K562 (cell line): ENCODE measurements around the gene KAZN. TPM values are rescaled to one million over a fixed set of nuclear protein-coding genes. Genes with fewer than 3 reads are reported as not detected.

ENCODE experiments used
- ADNP ChIP-seq: fragments of 200-800 bp; sonication (Bioruptor generic); IDR thresholded peaks from 2 replicates; pipeline ENCODE4 v1.6.1; 2016; ENCODE audit warnings: missing genetic modification characterization, missing compliant biosample characterization
- C11orf30 ChIP-seq: fragments of 450-650 bp; IDR thresholded peaks from 2 replicates; pipeline ENCODE4 v1.6.1; 2016; ENCODE audit warnings: low read depth, mild to moderate bottlenecking
- CBX1 ChIP-seq: sonication (generic); IDR thresholded peaks from 2 replicates; pipeline ENCODE4 v1.6.1; 2016; ENCODE audit warnings: antibody characterized with exemption, low read depth, mild to moderate bottlenecking
- CBX8 ChIP-seq: fragments of 200-600 bp; sonication (generic); IDR thresholded peaks from 2 replicates; pipeline ENCODE4 v1.6.1; 2012; ENCODE audit warnings: borderline replicate concordance, mixed run types, low read depth, mild to moderate bottlenecking, moderate library complexity, mixed read lengths, low read length, control low read depth, inconsistent platforms; ENCODE audit not compliant: poor library complexity, severe bottlenecking; ENCODE audit errors: extremely low read depth
- CREB1 ChIP-seq, 2 experiments: sonication (generic) in 1 of 2; formaldehyde crosslinking in 1 of 2; IDR thresholded peaks; 2 replicates each; pipeline versions ENCODE4 v1.6.1 to v1.8.0; 2012 to 2022; ENCODE audit warnings: inconsistent platforms in 1 of 2, mild to moderate bottlenecking in 1 of 2, missing genetic modification reagents in 1 of 2, moderate library complexity in 1 of 2
- DDX20 ChIP-seq: fragments of 450-650 bp; IDR thresholded peaks from 2 replicates; pipeline ENCODE4 v1.6.1; 2016; ENCODE audit warnings: missing genetic modification characterization, low read depth, mild to moderate bottlenecking, missing compliant biosample characterization, moderate library complexity
- DLX4 ChIP-seq: fragments of 250-450 bp; sonication (Bioruptor Pico); IDR thresholded peaks from 2 replicates; pipeline ENCODE4 v1.6.1; 2021; ENCODE audit warnings: mild to moderate bottlenecking
- GATAD2A ChIP-seq: fragments of 450-650 bp; IDR thresholded peaks from 2 replicates; pipeline ENCODE4 v1.6.1; 2017
- HIVEP1 ChIP-seq: fragments of 250-450 bp; sonication (Bioruptor Pico); IDR thresholded peaks from 2 replicates; pipeline ENCODE4 v1.4.0; 2020; ENCODE audit warnings: mild to moderate bottlenecking
- ILK ChIP-seq: fragments of 450-650 bp; IDR thresholded peaks from 2 replicates; pipeline ENCODE4 v1.6.1; 2016; ENCODE audit warnings: missing genetic modification characterization, low read depth, mild to moderate bottlenecking, missing compliant biosample characterization, moderate library complexity, borderline replicate concordance
- MIER1 ChIP-seq: fragments of 450-650 bp; IDR thresholded peaks from 2 replicates; pipeline ENCODE4 v1.6.1; 2016; ENCODE audit warnings: antibody characterized with exemption, mild to moderate bottlenecking, low read depth
- MXI1 ChIP-seq: IDR thresholded peaks from 2 replicates; pipeline ENCODE4 v1.6.1; 2011; ENCODE audit warnings: low read depth, mild to moderate bottlenecking, improper control_type of control experiment, low read length
- NBN ChIP-seq: fragments of 450-650 bp; IDR thresholded peaks from 2 replicates; pipeline ENCODE4 v1.6.1; 2016; ENCODE audit warnings: low read depth, mild to moderate bottlenecking
- NEUROD1 ChIP-seq: fragments of 150-350 bp; IDR thresholded peaks from 2 replicates; pipeline ENCODE4 v1.6.1; 2014; ENCODE audit warnings: borderline replicate concordance, low read length, low read depth; ENCODE audit not compliant: partially characterized antibody
- PKNOX1 ChIP-seq: fragments of 450-650 bp; IDR thresholded peaks from 2 replicates; pipeline ENCODE4 v1.6.1; 2016
- POLR3G ChIP-seq: IDR thresholded peaks from 2 replicates; pipeline ENCODE4 v1.6.1; 2011; ENCODE audit not compliant: insufficient read length, insufficient replicate concordance; ENCODE audit errors: extremely low read depth
- RBM15 ChIP-seq: fragments of 200-400 bp; formaldehyde crosslinking; IDR thresholded peaks from 2 replicates; pipeline ENCODE4 v1.6.1; 2018; ENCODE audit warnings: mild to moderate bottlenecking, low read length, moderate library complexity; ENCODE audit not compliant: insufficient read depth
- SPI1 ChIP-seq: IDR thresholded peaks from 2 replicates; pipeline ENCODE4 v1.6.1; 2011; ENCODE audit warnings: low read depth, low read length, control low read depth, borderline replicate concordance
- SRSF7 ChIP-seq: fragments of 200-400 bp; formaldehyde crosslinking; optimal IDR thresholded peaks from 2 replicates; pipeline ENCODE3; 2017; ENCODE audit warnings: mild to moderate bottlenecking, low read depth, low read length
- TARDBP ChIP-seq: fragments of 450-650 bp; IDR thresholded peaks from 2 replicates; pipeline ENCODE4 v1.6.1; 2016
- ZBTB2 ChIP-seq: fragments of 450-650 bp; IDR thresholded peaks from 2 replicates; pipeline ENCODE4 v1.6.1; 2016; ENCODE audit warnings: antibody characterized with exemption
- ZBTB7A ChIP-seq: IDR thresholded peaks from 2 replicates; pipeline ENCODE4 v1.6.1; 2011; ENCODE audit warnings: low read depth, mild to moderate bottlenecking, low read length, moderate library complexity, borderline replicate concordance; ENCODE audit not compliant: control insufficient read depth
- ZFX ChIP-seq: sonication (generic); formaldehyde crosslinking; IDR thresholded peaks from 2 replicates; pipeline ENCODE4 v1.8.0; 2022; ENCODE audit warnings: mild to moderate bottlenecking, missing genetic modification reagents, moderate library complexity
- ZNF695 ChIP-seq: fragments of 450-650 bp; formaldehyde crosslinking; IDR thresholded peaks from 2 replicates; pipeline ENCODE4 v1.4.0; 2020; ENCODE audit warnings: mild to moderate bottlenecking, moderate library complexity
- ZNF780A ChIP-seq: fragments of 250-450 bp; sonication (Bioruptor Pico); IDR thresholded peaks from 2 replicates; pipeline ENCODE4 v1.5.0; 2021; ENCODE audit warnings: mild to moderate bottlenecking
- polyA plus RNA-seq, 8 experiments: library from polyadenylated mRNA; depleted of rRNA in 4 of 8; stranded (reverse) in 5 of 8; unstranded in 3 of 8; fragments of >200 nt; fragmentation: Nextera tagmentation in 2 of 8; fragmentation: Illumina TruSeq in 1 of 8; extraction: Ambion mirVana in 2 of 8; extraction: Trizol in 1 of 8; gene quantifications; 2 replicates each; pipeline versions ENCODE4 v1.2.1 to v1.2.3, GENCODE V29; 2011 to 2014; ENCODE audit warnings: inconsistent platforms in 1 of 8, missing spikeins in 1 of 8
- total RNA-seq, 7 experiments: library from RNA; depleted of rRNA in 6 of 7; stranded (reverse); fragments of >200 nt in 6 of 7; fragmentation: Illumina TruSeq in 2 of 7; extraction: Trizol in 2 of 7; gene quantifications; 2 replicates each; pipeline versions ENCODE4 v1.2.1 to v1.2.3, GENCODE V29; 2011 to 2021; ENCODE audit warnings: low replicate concordance in 1 of 7
- TF ChIP-seq, protein P1 (sequence below): fragments of 250-450 bp; sonication (Bioruptor Pico); IDR thresholded peaks from 2 replicates; pipeline ENCODE4 v1.5.0; 2021

KAZN gene
- total and polyA plus RNA-seq, 9 of the 15 experiments (the other 6 are each of a cell fraction or from before 2014, with no cell fraction given), result 2.1 to 21.6 (median 5.4) TPM

- TF ChIP-seq PKNOX1, result peak; percentile 78
- TF ChIP-seq ZBTB2, result no peak
- TF ChIP-seq ZNF695 (CRISPR knock-in tag), result no peak
- peak; percentile 88 for TF ChIP-seq NEUROD1
- no peak for TF ChIP-seq DLX4 (CRISPR knock-in tag)
- no peak for TF ChIP-seq HIVEP1 (CRISPR knock-in tag)
- TF ChIP-seq DDX20 (tag), result no peak
- TF ChIP-seq ZFX (CRISPR knock-in tag), result peak; percentile 30
- no peak for TF ChIP-seq MXI1
- peak; percentile 61 for TF ChIP-seq CREB1 (IDR thresholded peaks at IDR 0.05)
- TF ChIP-seq CREB1 (CRISPR knock-in tag; IDR thresholded peaks at IDR 0.05), result peak; percentile 47; the same call in 1 of the 2 replicates
- TF ChIP-seq POLR3G, result no peak
- no peak for TF ChIP-seq CBX1
- TF ChIP-seq RBM15, result no peak
- no peak for TF ChIP-seq ILK
- peak; percentile 28; the same call in 1 of the 2 replicates for TF ChIP-seq NBN
- no peak for TF ChIP-seq CBX8
- TF ChIP-seq SRSF7, result no peak
- no peak for TF ChIP-seq ZNF780A
- TF ChIP-seq, protein P1, sequence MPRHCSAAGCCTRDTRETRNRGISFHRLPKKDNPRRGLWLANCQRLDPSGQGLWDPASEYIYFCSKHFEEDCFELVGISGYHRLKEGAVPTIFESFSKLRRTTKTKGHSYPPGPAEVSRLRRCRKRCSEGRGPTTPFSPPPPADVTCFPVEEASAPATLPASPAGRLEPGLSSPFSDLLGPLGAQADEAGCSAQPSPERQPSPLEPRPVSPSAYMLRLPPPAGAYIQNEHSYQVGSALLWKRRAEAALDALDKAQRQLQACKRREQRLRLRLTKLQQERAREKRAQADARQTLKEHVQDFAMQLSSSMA (CRISPR knock-in tag), result no peak
- TF ChIP-seq ZBTB7A, result no peak
- no peak for TF ChIP-seq GATAD2A
- peak; percentile 100 for TF ChIP-seq C11orf30
- no peak for TF ChIP-seq TARDBP
- no peak for TF ChIP-seq SPI1
- no peak for TF ChIP-seq ADNP (tag)
- TF ChIP-seq MIER1, result no peak
Observed at GRCh38 chr1:14929547-14930246, 331.2 kb downstream of the KAZN start (continued).
